HepG2 (cell line): Measurements from ENCODE around the gene STARD10. TPM values are rescaled to one million over a fixed set of nuclear protein-coding genes. Genes with fewer than 3 reads are reported as not detected.

ENCODE experiments used
- AGO1 ChIP-seq: fragments of 200-400 bp; formaldehyde crosslinking; IDR thresholded peaks from 2 replicates; pipeline ENCODE4 v1.6.1; 2017; ENCODE audit warnings: mild to moderate bottlenecking, low read depth, low read length, moderate library complexity; ENCODE audit not compliant: poor library complexity, severe bottlenecking
- BRD4 ChIP-seq: sonication (generic); formaldehyde crosslinking; IDR thresholded peaks from 2 replicates; pipeline ENCODE4 v1.4.0; 2020; ENCODE audit warnings: missing genetic modification reagents
- CHCHD3 ChIP-seq: sonication (generic); formaldehyde crosslinking; IDR thresholded peaks from 2 replicates; pipeline ENCODE4 v1.8.0; 2022; ENCODE audit warnings: mild to moderate bottlenecking, missing genetic modification reagents, moderate library complexity
- EEA1 ChIP-seq: sonication (generic); formaldehyde crosslinking; IDR thresholded peaks from 2 replicates; pipeline ENCODE4 v1.5.1; 2020; ENCODE audit warnings: mild to moderate bottlenecking, missing genetic modification reagents, borderline replicate concordance
- EZH2 ChIP-seq: conservative IDR thresholded peaks from 2 replicates; pipeline ENCODE4 v1.6.1; 2012; ENCODE audit warnings: mild to moderate bottlenecking, low read depth, low read length, moderate library complexity
- HNF4A ChIP-seq: sonication (generic); formaldehyde crosslinking; IDR thresholded peaks from 2 replicates; pipeline ENCODE4 v1.4.0; 2020; ENCODE audit warnings: missing genetic modification reagents
- NCOA1 ChIP-seq: sonication (generic); formaldehyde crosslinking; IDR thresholded peaks from 2 replicates; pipeline ENCODE4 v1.9.0; 2021; ENCODE audit warnings: missing genetic modification reagents
- NR2F6 ChIP-seq, 2 experiments: IDR thresholded peaks; 2 replicates each; pipeline ENCODE4 v1.6.1; 2016; ENCODE audit warnings: antibody characterized with exemption in 1 of 2, mild to moderate bottlenecking in 1 of 2
- PHF21A ChIP-seq: sonication (generic); formaldehyde crosslinking; IDR thresholded peaks from 2 replicates; pipeline ENCODE4 v1.5.0; 2020; ENCODE audit warnings: mild to moderate bottlenecking, missing genetic modification reagents
- SAP130 ChIP-seq: IDR thresholded peaks from 2 replicates; pipeline ENCODE4 v1.6.1; 2016; ENCODE audit warnings: low read depth
- YEATS4 ChIP-seq: sonication (generic); formaldehyde crosslinking; IDR thresholded peaks from 2 replicates; pipeline ENCODE4 v1.4.0; 2020; ENCODE audit warnings: missing genetic modification reagents, borderline replicate concordance
- ZEB1 ChIP-seq: IDR thresholded peaks from 2 replicates; pipeline ENCODE4 v1.6.1; 2012; ENCODE audit warnings: mild to moderate bottlenecking, low read depth, inconsistent platforms; ENCODE audit not compliant: insufficient replicate concordance
- ZFAT ChIP-seq: sonication (generic); formaldehyde crosslinking; conservative IDR thresholded peaks from 2 replicates; pipeline ENCODE4 v1.8.1; 2023; ENCODE audit warnings: missing genetic modification reagents, inconsistent platforms
- ZNF331 ChIP-seq: sonication (generic); formaldehyde crosslinking; IDR thresholded peaks from 2 replicates; pipeline ENCODE4 v1.4.0; 2020; ENCODE audit warnings: missing genetic modification reagents
- ZNF333 ChIP-seq: sonication (generic); formaldehyde crosslinking; IDR thresholded peaks from 2 replicates; pipeline ENCODE4 v1.4.0; 2020; ENCODE audit warnings: mild to moderate bottlenecking, missing genetic modification reagents, borderline replicate concordance
- ZNF337 ChIP-seq: sonication (generic); formaldehyde crosslinking; IDR thresholded peaks from 2 replicates; pipeline ENCODE4 v1.5.1; 2020; ENCODE audit warnings: missing genetic modification reagents, low read depth, mild to moderate bottlenecking, borderline replicate concordance
- ZNF564 ChIP-seq: sonication (generic); formaldehyde crosslinking; IDR thresholded peaks from 2 replicates; pipeline ENCODE4 v1.8.1; 2023; ENCODE audit warnings: mild to moderate bottlenecking, missing genetic modification reagents
- polyA plus RNA-seq, 8 experiments: library from polyadenylated mRNA; depleted of rRNA in 3 of 8; stranded (reverse) in 7 of 8; unstranded in 1 of 8; fragments of >200 nt; fragmentation: Illumina TruSeq in 4 of 8; extraction: Trizol in 4 of 8; gene quantifications; 2 replicates each; pipeline versions ENCODE4 v1.2.1 to v1.2.3, GENCODE V29; 2011 to 2016; ENCODE audit warnings: low read depth in 4 of 8, missing spikeins in 1 of 8, mixed read lengths in 1 of 8; ENCODE audit not compliant: insufficient read depth in 1 of 8
- total RNA-seq, 5 experiments: library from RNA; depleted of rRNA; stranded (reverse); fragments of >200 nt; fragmentation: Illumina TruSeq; extraction: Trizol; gene quantifications; 2 replicates each; pipeline ENCODE4 v1.2.3, GENCODE V29; 2016; ENCODE audit warnings: low read depth in 1 of 5
- TF ChIP-seq, protein P1 (sequence below): sonication (generic); IDR thresholded peaks from 2 replicates; pipeline ENCODE4 v1.6.1; 2016; ENCODE audit warnings: low read depth, borderline replicate concordance
- TF ChIP-seq, protein P2 (sequence below): sonication (generic); formaldehyde crosslinking; IDR thresholded peaks from one replicate; pipeline ENCODE4 v1.5.1; 2020; ENCODE audit warnings: mild to moderate bottlenecking, missing genetic modification reagents; ENCODE audit errors: not compliant biosample characterization

STARD10 gene
- total and polyA plus RNA-seq, 2 of the 13 experiments (the other 11 are each of a cell fraction or from before 2014, with no cell fraction given): 260 to 341 TPM

DNA sequence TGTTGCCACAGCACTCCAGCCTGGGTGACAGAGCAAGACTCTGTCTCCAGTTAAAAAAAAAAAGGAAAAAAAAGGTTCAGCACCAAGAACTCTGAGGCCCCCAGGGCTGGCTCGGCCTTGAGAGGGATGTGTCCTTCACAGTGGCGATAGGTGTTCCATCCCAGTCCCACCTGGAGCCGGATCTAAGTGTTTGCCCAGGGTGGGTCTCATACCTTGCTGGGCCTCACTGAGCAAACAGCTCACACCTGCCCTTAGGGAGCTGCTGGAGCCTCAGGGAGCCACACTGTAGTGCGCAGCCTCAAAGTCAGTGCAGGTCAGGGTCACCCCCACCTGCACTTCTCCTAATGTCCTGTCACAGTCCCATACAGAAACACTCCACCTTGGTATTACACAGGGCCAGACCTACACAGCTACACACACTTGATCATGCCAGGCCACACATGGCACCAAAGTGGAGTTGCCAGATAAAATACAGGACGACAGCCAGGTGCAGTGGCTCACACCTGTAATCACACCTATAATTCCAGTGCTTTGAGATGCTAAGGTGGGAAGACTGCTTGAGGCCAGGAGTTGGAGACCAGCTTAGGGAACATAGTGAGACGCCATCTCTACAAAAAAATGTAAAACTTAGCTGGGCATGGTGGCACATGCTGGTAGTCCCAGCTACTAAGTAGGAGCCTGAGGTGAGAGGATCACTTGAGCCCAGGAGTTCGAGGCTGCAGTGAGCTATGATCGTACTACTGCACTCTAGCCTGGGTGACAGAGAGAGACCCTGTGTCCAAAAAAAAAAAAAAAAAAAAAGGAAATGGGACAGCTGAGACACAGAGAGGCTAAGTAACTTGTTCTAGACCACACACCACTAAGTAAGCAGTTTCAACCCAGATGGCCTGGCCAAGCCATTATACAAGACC, 7.3 kb downstream of the STARD10 start (continued):
- TF ChIP-seq, protein P1, sequence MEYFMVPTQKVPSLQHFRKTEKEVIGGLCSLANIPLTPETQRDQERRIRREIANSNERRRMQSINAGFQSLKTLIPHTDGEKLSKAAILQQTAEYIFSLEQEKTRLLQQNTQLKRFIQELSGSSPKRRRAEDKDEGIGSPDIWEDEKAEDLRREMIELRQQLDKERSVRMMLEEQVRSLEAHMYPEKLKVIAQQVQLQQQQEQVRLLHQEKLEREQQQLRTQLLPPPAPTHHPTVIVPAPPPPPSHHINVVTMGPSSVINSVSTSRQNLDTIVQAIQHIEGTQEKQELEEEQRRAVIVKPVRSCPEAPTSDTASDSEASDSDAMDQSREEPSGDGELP: peak; percentile 24; the same call in 1 of the 2 replicates
- no peak for TF ChIP-seq ZFAT (CRISPR knock-in tag)
- TF ChIP-seq ZNF337 (CRISPR knock-in tag): no peak
- TF ChIP-seq ZNF333 (CRISPR knock-in tag): 0 out of 2 replicates have a peak, but pooled peaks have one; percentile 37
- TF ChIP-seq EEA1 (CRISPR knock-in tag): 0 out of 2 replicates have a peak, but pooled peaks have one; percentile 40
- peak; percentile 64 for TF ChIP-seq SAP130
- no peak for TF ChIP-seq EZH2
- TF ChIP-seq NCOA1 (CRISPR knock-in tag): no peak
- TF ChIP-seq ZEB1: no peak
- no peak for TF ChIP-seq YEATS4 (CRISPR knock-in tag)
- TF ChIP-seq, protein P2, sequence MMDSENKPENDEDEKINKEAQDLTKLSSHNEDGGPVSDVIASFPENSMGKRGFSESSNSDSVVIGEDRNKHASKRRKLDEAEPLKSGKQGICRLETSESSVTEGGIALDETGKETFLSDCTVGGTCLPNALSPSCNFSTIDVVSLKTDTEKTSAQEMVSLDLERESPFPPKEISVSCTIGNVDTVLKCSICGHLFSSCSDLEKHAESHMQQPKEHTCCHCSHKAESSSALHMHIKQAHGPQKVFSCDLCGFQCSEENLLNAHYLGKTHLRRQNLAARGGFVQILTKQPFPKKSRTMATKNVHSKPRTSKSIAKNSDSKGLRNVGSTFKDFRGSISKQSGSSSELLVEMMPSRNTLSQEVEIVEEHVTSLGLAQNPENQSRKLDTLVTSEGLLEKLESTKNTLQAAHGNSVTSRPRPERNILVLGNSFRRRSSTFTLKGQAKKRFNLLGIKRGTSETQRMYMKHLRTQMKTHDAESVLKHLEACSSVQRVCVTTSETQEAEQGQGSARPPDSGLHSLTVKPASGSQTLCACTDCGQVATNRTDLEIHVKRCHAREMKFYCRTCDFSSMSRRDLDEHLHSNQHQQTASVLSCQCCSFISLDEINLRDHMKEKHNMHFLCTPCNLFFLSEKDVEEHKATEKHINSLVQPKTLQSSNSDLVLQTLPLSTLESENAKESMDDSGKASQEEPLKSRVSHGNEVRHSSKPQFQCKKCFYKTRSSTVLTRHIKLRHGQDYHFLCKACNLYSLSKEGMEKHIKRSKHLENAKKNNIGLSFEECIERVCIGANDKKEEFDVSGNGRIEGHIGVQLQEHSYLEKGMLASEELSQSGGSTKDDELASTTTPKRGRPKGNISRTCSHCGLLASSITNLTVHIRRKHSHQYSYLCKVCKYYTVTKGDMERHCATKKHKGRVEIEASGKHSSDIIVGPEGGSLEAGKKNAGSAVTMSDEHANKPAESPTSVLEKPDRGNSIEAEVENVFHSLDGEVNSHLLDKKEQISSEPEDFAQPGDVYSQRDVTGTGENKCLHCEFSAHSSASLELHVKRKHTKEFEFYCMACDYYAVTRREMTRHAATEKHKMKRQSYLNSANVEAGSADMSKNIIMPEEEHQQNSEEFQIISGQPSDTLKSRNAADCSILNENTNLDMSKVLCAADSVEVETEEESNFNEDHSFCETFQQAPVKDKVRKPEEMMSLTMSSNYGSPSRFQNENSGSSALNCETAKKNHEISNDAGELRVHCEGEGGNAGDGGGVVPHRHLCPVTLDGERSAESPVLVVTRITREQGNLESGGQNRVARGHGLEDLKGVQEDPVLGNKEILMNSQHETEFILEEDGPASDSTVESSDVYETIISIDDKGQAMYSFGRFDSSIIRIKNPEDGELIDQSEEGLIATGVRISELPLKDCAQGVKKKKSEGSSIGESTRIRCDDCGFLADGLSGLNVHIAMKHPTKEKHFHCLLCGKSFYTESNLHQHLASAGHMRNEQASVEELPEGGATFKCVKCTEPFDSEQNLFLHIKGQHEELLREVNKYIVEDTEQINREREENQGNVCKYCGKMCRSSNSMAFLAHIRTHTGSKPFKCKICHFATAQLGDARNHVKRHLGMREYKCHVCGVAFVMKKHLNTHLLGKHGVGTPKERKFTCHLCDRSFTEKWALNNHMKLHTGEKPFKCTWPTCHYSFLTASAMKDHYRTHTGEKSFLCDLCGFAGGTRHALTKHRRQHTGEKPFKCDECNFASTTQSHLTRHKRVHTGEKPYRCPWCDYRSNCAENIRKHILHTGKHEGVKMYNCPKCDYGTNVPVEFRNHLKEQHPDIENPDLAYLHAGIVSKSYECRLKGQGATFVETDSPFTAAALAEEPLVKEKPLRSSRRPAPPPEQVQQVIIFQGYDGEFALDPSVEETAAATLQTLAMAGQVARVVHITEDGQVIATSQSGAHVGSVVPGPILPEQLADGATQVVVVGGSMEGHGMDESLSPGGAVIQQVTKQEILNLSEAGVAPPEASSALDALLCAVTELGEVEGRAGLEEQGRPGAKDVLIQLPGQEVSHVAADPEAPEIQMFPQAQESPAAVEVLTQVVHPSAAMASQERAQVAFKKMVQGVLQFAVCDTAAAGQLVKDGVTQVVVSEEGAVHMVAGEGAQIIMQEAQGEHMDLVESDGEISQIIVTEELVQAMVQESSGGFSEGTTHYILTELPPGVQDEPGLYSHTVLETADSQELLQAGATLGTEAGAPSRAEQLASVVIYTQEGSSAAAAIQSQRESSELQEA (CRISPR knock-in tag): no peak
- peak; percentile 52; the same call in 1 of the 2 replicates for TF ChIP-seq HNF4A
- peak; percentile 52; the same call in 1 of the 2 replicates for TF ChIP-seq ZNF564 (CRISPR knock-in tag)
- no peak for TF ChIP-seq BRD4 (CRISPR knock-in tag)
- no peak for TF ChIP-seq AGO1
- TF ChIP-seq CHCHD3: no peak
- TF ChIP-seq ZNF331 (CRISPR knock-in tag): no peak; the same call in 1 of the 2 replicates
- peak; percentile 69; the same call in 1 of the 2 replicates for TF ChIP-seq PHF21A (CRISPR knock-in tag)
- peak; percentile 68 for TF ChIP-seq NR2F6 (IDR thresholded peaks at IDR 0.05)
- peak; percentile 81; the same call in 1 of the 2 replicates for TF ChIP-seq NR2F6 (CRISPR knock-in tag; IDR thresholded peaks at IDR 0.05)
